ENCODE results near the gene ANKLE1.

Gene ANKLE1

GRCh38 chr19:17312189-17313113 lies 30.8 kb downstream of the ANKLE1 start:
- intact Hi-C loops (cut with micrococcal nuclease) = no loop called here
- Mint-ChIP-seq H3K36me3 (ENCODE audit: low read depth) (peaks cover 77% of the 10 kb centered on the region), H3K4me1 (ENCODE audit: low read depth) (peaks cover 48% of the 10 kb centered on the region), H3K4me3 (no peak overlapping the region), H3K27ac (no peak overlapping the region), H3K9me3 (no peaks in the 10 kb centered on the region), H3K27me3 (no peaks in the 10 kb centered on the region)

- Mint-ChIP-seq H3K4me3 (no peak overlapping the region), H3K27ac (no peak overlapping the region), H3K4me1 (ENCODE audit: low read depth) (peaks cover 45% of the 10 kb centered on the region), H3K27me3 (no peaks in the 10 kb centered on the region), H3K36me3 (ENCODE audit: low read depth) (peaks cover 90% of the 10 kb centered on the region), H3K9me3 (no peaks in the 10 kb centered on the region)
- intact Hi-C loops (cut with micrococcal nuclease) = no loop called here
Measured at GRCh38 chr19:17314007-17314593, 32.4 kb downstream of the ANKLE1 start.

- intact Hi-C loops (cut with micrococcal nuclease) = no loop called here
- Mint-ChIP-seq H3K27me3 (peaks cover 8% of the 10 kb centered on the region), H3K9me3 (no peaks in the 10 kb centered on the region), H3K36me3 (ENCODE audit: low read depth) (peaks cover 84% of the 10 kb centered on the region), H3K4me3 (no peak overlapping the region), H3K4me1 (ENCODE audit: low read depth) (peaks cover 32% of the 10 kb centered on the region), H3K27ac (no peak overlapping the region)
Measured at GRCh38 chr19:17318966-17319365, 37.3 kb downstream of the ANKLE1 start.

- Mint-ChIP-seq H3K4me1 (ENCODE audit: low read depth) (peaks cover 32% of the 10 kb centered on the region), H3K27me3 (peaks cover 8% of the 10 kb centered on the region), H3K36me3 (ENCODE audit: low read depth) (peaks cover 82% of the 10 kb centered on the region), H3K4me3 (no peak overlapping the region), H3K27ac (no peak overlapping the region), H3K9me3 (no peaks in the 10 kb centered on the region)
- intact Hi-C loops (cut with micrococcal nuclease) = no loop called here
Measured at GRCh38 chr19:17319473-17320238, 38.0 kb downstream of the ANKLE1 start.

- H3K9me3 Mint-ChIP-seq = no peaks in the 10 kb centered on the region
- intact Hi-C loops (cut with micrococcal nuclease) = no loop called here
- H3K36me3 Mint-ChIP-seq (ENCODE audit: low read depth) = peaks cover 85% of the 10 kb centered on the region
- no peak overlapping the region for H3K27ac Mint-ChIP-seq
- peaks cover 32% of the 10 kb centered on the region for H3K4me1 Mint-ChIP-seq (ENCODE audit: low read depth)
- H3K27me3 Mint-ChIP-seq = peaks cover 8% of the 10 kb centered on the region
- no peak overlapping the region for H3K4me3 Mint-ChIP-seq
Measured at GRCh38 chr19:17320435-17320834, 38.7 kb downstream of the ANKLE1 start.

GRCh38 chr19:17321655-17322489 lies 40.2 kb downstream of the ANKLE1 start:
- H3K36me3 Mint-ChIP-seq (ENCODE audit: low read depth) = peaks cover 85% of the 10 kb centered on the region
- intact Hi-C loops (cut with micrococcal nuclease) = no loop called here
- H3K9me3 Mint-ChIP-seq = no peaks in the 10 kb centered on the region
- H3K4me1 Mint-ChIP-seq (ENCODE audit: low read depth) = peaks cover 25% of the 10 kb centered on the region
- peaks cover 8% of the 10 kb centered on the region for H3K27me3 Mint-ChIP-seq
- H3K4me3 Mint-ChIP-seq = no peak overlapping the region
- H3K27ac Mint-ChIP-seq = peak overlapping the region; percentile 18

GRCh38 chr19:17322854-17323253 lies 41.2 kb downstream of the ANKLE1 start:
- peaks cover 12% of the 10 kb centered on the region for H3K27me3 Mint-ChIP-seq
- no peaks in the 10 kb centered on the region for H3K9me3 Mint-ChIP-seq
- H3K4me1 Mint-ChIP-seq (ENCODE audit: low read depth) = peaks cover 18% of the 10 kb centered on the region
- intact Hi-C loops (cut with micrococcal nuclease) = no loop called here
- peak overlapping the region; percentile 18 for H3K27ac Mint-ChIP-seq
- peaks cover 88% of the 10 kb centered on the region for H3K36me3 Mint-ChIP-seq (ENCODE audit: low read depth)
- peak overlapping the region; percentile 52 for H3K4me3 Mint-ChIP-seq

- Mint-ChIP-seq H3K4me3 (peak overlapping the region; percentile 69), H3K9me3 (no peaks in the 10 kb centered on the region), H3K27ac (no peak overlapping the region), H3K27me3 (peaks cover 14% of the 10 kb centered on the region), H3K36me3 (ENCODE audit: low read depth) (peaks cover 91% of the 10 kb centered on the region), H3K4me1 (ENCODE audit: low read depth) (peaks cover 21% of the 10 kb centered on the region)
- intact Hi-C loops (cut with micrococcal nuclease) = no loop called here
Measured at GRCh38 chr19:17323300-17323963, 41.7 kb downstream of the ANKLE1 start.

GRCh38 chr19:17323964-17324332 lies 42.2 kb downstream of the ANKLE1 start:
- H3K27ac Mint-ChIP-seq = no peak overlapping the region
- H3K27me3 Mint-ChIP-seq = peaks cover 17% of the 10 kb centered on the region
- peak overlapping the region; percentile 69 for H3K4me3 Mint-ChIP-seq
- peaks cover 89% of the 10 kb centered on the region for H3K36me3 Mint-ChIP-seq (ENCODE audit: low read depth)
- no peaks in the 10 kb centered on the region for H3K9me3 Mint-ChIP-seq
- intact Hi-C loops (cut with micrococcal nuclease) = no loop called here
- peaks cover 26% of the 10 kb centered on the region for H3K4me1 Mint-ChIP-seq (ENCODE audit: low read depth)

GRCh38 chr19:17324357-17325114 lies 42.8 kb downstream of the ANKLE1 start:
- no peak overlapping the region for H3K27ac Mint-ChIP-seq
- peaks cover 32% of the 10 kb centered on the region for H3K4me1 Mint-ChIP-seq (ENCODE audit: low read depth)
- H3K27me3 Mint-ChIP-seq = peaks cover 23% of the 10 kb centered on the region
- intact Hi-C loops (cut with micrococcal nuclease) = no loop called here
- peaks cover 89% of the 10 kb centered on the region for H3K36me3 Mint-ChIP-seq (ENCODE audit: low read depth)
- no peak overlapping the region for H3K4me3 Mint-ChIP-seq
- H3K9me3 Mint-ChIP-seq = no peaks in the 10 kb centered on the region

GRCh38 chr19:17325133-17325532 lies 43.4 kb downstream of the ANKLE1 start:
- intact Hi-C loops (cut with micrococcal nuclease) = no loop called here
- H3K36me3 Mint-ChIP-seq (ENCODE audit: low read depth) = peaks cover 89% of the 10 kb centered on the region
- no peak overlapping the region for H3K4me3 Mint-ChIP-seq
- no peaks in the 10 kb centered on the region for H3K9me3 Mint-ChIP-seq
- H3K27ac Mint-ChIP-seq = no peak overlapping the region
- H3K27me3 Mint-ChIP-seq = peaks cover 29% of the 10 kb centered on the region
- H3K4me1 Mint-ChIP-seq (ENCODE audit: low read depth) = peaks cover 38% of the 10 kb centered on the region

GRCh38 chr19:17325881-17326594 lies 44.3 kb downstream of the ANKLE1 start:
- H3K9me3 Mint-ChIP-seq = no peaks in the 10 kb centered on the region
- H3K4me3 Mint-ChIP-seq = no peak overlapping the region
- no peak overlapping the region for H3K27ac Mint-ChIP-seq
- H3K4me1 Mint-ChIP-seq (ENCODE audit: low read depth) = peaks cover 47% of the 10 kb centered on the region
- H3K36me3 Mint-ChIP-seq (ENCODE audit: low read depth) = peaks cover 89% of the 10 kb centered on the region
- intact Hi-C loops (cut with micrococcal nuclease) = no loop called here
- H3K27me3 Mint-ChIP-seq = peaks cover 38% of the 10 kb centered on the region
